OCI-M2 (cell line): ENCODE data around the gene ACTN1.
A peak's percentile ranks its signal among the peaks of the same experiment; 100 is the strongest.
"Not testable (repeated sequence)": the region's sequence is repeated elsewhere in the genome, so short reads cannot be mapped to it uniquely, and the experiment has no call there.

Source experiments
- DNase-seq: peaks from one replicate; lab custom pipeline; 2025; ENCODE audit not compliant: unreplicated experiment; lab: John Stamatoyannopoulos, UW

ACTN1 gene

GRCh38 chr14:68871392-68871791 lies 107.7 kb downstream of the ACTN1 start:
- DNase-seq: no peak

DNA sequence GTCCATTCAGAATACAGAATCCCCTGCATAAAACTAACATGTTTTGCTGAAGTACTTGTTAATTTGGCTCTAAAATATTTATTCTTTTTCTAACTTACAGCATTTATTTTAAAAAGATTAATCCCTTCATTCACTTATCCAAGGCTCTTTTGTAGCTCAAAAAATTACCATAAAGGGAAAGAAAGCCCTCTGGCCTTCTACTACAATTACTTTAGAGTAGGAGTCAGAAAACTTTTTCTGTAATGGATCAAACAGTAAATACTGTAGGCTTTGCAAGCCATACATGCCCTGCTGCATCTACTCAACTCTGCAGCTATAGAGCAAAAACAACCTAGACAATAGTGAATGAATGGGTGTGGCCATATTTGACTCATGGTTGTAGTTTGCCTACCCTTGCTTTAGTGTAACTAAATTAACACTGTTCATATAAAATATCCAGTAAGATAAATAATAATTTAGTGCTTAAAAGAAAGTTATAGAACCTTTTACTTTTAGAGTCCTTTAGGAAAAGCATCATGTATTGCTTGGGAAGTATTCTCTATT lies 112.0 kb downstream of the ACTN1 start:
- no peak for DNase-seq

DNA sequence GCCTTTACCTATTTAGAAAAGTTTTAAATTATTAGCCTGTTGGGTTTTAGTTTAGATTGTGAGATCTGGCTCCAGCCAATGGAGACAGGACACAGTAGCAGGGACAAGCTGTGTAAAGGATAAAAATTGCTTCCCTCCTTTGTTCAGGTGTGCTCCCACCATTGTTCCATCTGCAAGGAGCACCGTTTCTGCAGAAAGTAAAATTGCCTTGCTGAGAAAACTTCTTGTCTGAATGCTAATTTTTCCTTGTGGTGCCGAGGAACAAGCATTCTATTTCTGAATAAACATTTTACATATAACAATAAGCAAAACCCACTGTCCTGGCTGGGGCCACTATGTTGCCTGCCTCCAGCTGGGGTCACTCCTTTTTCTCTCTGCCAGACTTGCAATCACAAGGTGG lies 113.6 kb downstream of the ACTN1 start:
- DNase-seq: no peak

DNA sequence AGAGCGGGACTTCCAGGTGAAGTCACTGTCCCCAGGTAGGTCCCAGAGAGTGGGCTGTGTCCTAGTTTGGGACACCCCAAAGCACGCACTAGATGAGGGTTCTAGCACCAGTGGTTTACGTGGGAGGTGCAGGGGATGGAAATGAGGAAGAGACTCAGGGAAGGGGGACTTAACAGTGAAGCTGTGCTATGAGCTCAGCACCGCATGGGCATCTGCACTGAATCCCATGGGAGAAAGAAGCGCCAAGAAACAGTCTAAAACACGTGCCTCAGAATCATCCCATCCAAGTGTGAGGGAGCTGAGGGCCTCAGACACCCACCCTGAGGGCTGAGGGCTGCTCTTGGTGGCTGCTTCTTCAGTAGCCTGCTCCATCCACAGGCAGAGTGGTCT lies 114.7 kb downstream of the ACTN1 start:
- no peak for DNase-seq

DNA sequence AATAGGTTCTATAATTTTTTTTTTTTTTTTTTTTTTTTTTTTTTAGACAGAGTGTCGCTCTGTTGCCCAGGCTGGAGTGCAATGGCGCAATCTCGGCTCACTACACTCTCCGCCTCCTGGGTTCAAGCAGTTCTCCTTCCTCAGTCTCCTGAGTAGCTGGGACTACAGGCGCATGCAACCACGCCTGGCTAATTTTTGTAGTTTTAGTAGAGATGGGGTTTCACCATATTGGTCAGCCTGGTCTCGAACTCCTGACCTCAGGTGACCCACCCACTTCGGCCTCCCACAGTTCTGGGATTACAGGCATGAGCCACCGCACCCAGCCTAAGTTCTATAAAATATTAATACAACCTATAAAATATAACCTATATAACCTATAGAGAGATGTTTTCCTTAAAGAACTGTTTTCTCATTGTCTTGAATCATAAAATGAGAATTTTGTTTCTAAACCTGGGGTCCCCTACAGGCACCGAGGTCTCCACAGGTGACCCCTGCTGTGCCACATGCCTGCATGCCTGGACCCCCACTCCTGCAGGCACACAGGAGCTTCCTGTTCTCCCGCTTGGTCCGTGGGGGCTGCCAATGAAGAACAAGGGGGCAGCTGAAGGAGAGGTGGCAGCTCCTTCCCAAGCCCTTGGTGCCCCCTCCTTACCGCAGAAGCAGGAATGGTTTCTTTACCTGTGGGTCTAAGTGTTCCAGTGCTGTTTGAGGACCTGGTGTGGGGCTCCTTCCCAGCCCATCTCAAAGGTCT lies 115.3 kb downstream of the ACTN1 start:
- DNase-seq: no peak

DNA sequence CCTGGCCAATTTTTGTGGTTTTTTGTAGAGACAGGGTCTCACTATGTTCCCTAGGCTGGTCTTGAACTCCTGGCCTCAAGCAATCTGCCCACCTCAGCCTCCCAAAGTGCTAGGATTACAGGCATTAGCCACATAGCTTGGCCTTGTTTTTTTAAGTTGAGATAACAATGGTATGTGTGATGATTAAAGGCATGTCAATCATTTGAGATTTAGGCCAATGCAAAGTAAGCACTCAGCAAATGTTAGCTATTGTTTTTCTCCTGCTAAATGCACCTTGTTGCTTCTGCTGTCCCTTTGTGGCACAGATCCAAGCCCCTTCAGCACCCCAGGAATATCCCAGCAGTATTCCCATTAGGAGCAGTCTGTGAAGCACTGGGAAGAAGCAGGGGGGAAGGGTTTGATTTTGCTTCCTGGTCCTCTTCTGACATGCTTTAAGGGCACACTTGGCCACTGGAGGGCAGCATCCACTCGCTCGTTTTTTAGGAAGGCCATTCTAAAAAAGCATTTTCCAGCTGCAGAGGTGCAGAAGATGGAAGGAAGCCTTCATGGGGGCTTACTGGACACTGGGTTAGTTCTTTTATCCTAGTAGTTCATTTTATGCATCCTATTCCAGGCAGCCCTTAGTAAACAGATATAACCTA lies 116.0 kb downstream of the ACTN1 start:
- DNase-seq: peak; percentile 67

DNA sequence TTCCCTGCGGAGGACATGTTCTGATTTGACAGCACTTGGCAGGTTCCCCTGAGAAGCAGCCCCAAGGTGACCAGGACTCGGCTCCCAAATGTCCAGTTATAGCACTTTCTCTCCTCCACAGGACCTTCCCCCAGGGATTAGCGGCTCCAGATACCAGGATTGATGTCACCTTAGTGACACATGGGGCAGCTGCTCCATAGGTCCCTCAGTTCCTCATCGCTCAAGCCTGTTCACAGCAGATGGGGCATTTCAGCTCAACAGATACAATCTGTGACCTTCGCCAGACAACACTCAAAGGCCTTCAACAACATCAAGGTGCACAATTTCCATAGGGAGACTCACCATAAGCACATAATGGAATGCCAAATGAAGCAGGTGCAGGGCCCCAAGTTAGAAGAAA lies 118.3 kb downstream of the ACTN1 start:
- DNase-seq: no peak

GRCh38 chr14:68857516-68858070 lies 121.5 kb downstream of the ACTN1 start:
- no peak for DNase-seq

- DNase-seq: no peak
Measured at GRCh38 chr14:68856572-68856971, 122.5 kb downstream of the ACTN1 start.

DNA sequence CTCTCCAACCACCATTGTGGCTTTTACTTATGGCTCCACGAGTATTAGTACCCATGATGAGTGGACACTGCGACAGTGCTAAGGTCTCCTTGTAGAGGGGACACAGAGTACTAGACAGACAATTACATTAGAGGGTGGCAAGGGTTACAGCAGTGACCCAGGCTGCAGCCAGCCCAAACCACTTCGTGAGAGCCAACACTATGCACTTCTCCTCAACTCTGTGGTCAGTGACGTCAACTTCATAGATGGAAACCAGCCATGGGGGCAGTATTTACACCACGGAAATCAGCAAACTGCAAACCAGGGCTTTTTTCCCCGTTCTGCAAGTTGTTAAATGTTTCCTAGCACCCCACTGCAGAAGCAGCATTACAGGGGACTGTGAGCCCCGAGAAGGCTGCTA lies 124.7 kb downstream of the ACTN1 start:
- no peak for DNase-seq

DNA sequence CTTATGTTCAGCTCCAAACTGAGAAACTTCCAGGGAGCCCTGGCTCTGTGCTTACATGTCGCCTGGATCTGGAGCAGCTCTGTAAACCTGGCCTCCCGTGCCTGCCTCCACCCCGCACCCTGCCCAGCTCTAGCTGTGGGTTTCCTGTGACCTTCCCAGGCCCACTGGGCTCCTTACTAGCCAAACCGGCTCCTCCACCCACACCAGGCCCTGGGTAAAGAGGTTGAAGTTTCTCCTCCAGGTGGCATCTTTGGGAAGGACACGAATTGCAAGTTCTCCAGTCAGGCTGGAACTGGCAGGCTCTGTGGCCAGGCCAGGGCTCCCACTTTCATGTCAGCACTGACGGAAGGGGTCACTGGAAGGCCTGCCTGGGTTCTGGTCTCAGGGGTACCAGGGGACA lies 125.4 kb downstream of the ACTN1 start:
- DNase-seq: no peak

GRCh38 chr14:68852493-68852892 lies 126.6 kb downstream of the ACTN1 start:
- DNase-seq: not testable (repeated sequence)

DNA sequence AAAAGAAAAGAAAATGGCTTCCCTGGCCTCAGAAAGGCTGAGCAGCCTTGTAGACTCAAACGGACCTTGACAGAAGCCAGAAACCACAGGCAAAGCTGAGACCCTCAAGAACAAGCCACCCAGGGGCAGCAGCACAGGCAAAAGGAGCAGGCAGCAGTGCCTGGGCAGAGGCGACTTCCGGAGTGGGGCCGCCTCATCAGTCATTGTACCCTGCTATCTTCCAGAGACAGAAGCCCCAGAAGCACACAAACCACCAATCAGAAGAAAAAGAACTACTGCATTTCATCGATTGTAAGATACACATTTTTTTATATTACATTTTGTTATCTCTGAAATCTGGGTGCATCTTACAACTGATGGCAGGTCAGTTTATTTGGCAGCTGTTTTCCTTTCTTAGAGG lies 128.0 kb downstream of the ACTN1 start:
- no peak for DNase-seq

GRCh38 chr14:68849416-68849815 lies 129.7 kb downstream of the ACTN1 start:
- no peak for DNase-seq

DNA sequence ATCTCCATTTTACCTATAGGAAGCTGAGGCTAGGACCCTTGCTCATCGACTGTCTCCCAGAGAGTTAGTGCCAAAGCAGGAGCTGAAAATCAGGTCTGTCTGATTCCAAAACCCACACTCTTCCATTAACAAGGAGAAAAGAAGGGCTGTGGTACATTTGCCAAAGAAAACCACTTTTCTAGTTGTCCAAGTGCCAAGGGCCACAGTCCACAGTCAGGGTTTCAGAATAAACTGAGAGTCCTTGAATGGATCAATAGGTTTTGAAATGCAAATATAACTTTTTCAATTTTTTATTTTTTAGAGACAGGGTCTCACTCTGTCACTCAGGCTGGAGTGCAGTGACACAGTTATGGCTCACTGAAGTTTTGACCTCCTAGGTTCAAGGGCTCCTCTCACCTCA lies 130.8 kb downstream of the ACTN1 start:
- DNase-seq: no peak

DNA sequence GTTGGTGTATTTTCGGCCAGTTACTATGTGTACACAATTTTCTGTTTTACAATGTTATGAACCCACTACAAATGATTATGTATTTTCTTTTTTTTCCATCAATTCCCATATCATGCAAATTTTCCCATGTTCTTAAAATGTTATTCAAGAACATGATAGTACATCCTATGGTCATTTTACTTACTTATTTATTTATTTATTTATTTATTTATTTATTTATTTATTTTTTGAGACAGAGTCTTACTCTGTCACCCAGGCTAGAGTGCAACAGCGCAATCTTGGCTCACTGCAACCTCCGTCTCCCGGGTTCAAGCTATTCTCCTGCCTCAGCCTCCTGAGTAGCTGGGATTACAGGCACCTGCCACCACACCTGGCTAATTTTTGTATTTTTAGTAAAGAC lies 131.5 kb downstream of the ACTN1 start:
- DNase-seq: not testable (repeated sequence)

GRCh38 chr14:68846466-68846865 lies 132.6 kb downstream of the ACTN1 start:
- DNase-seq: no peak

- DNase-seq: no peak
Measured at GRCh38 chr14:68844210-68844545, 134.9 kb downstream of the ACTN1 start.

- DNase-seq: no peak
Measured at GRCh38 chr14:68843471-68844209, 135.5 kb downstream of the ACTN1 start.

DNA sequence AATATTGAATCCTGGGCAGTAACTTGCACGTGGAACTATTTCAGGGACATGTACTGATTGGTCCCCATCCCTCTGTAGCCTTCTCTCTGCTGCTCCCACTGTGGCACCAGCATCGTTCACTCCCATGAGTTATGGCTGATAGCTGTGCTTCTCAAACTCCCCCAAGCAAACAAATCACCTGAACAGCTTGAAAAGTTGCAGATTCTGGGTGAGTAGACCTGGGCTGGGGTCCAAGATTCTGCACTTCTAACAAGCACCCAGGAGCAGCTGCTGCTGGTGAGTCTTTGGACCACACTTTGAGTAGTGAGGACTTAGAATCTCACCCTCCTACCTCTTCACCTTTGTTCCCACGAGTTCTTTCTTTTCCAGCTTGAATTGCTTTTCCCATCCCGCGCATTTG lies 136.8 kb downstream of the ACTN1 start:
- no peak for DNase-seq

DNA sequence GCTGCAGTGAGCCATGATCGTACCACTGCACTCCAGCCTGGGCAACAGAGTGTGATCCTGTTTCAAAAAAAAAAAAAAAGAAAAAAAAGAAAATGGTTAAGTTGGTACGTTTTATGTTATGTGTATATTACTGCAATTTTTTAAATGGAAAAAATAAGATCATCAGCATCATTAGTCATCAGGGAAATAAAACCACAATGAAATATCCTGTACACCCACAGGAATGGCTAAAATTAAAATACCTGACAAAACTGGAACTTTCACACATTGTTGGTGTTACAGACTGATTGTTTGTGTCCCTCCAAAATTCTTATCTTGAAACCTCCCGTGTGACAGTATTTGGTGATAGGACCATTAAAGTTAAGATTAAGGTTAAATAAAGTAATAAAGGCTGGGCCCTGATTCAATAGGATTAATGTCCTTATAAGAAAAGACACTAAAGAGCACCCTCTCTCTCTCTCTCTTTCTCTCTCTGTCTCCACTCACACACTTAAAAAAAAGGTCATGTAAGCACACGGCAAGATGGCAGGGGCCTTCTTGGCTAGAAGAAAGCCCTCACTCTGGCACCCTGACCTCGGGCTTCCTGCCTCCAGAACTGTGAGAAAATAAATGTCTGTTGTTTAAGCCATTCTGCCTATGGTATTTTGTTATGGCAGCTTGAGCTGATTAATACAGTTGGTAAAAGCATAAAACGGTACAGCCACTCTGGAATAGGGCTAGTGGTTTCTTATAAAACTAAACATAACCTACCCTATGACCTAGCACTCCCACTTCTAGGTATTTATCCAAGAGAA lies 137.9 kb downstream of the ACTN1 start:
- no peak for DNase-seq
